SK-N-SH (cell line): ENCODE data around the gene ZMIZ1. TPM values are rescaled to one million over a fixed set of nuclear protein-coding genes. Genes with fewer than 3 reads are reported as not detected.
A peak's percentile ranks its signal among the peaks of the same experiment; 100 is the strongest.

Experiments
- CTCF ChIA-PET: fragments of 300-600, 350-600 bp; formaldehyde crosslinking; extraction: SDS; loops from one replicate; lab custom pipeline; 2021; lab: Yijun Ruan, JAX
- POLR2A ChIA-PET: fragments of 350-600 bp; sonication (Branson Sonifier 250); formaldehyde crosslinking; extraction: SDS; loops from one replicate; lab custom pipeline; 2020; ENCODE audit warnings: antibody characterized with exemption, inconsistent platforms; lab: Yijun Ruan, JAX
- DNase-seq: peaks from one replicate; pipeline ENCODE4 v3.0.0; 2012
- H2AFZ ChIP-seq: fragments of 200-600 bp; sonication (generic); 2 replicates; pipeline ENCODE4 v1.8.1; 2016; ENCODE audit warnings: antibody characterized with exemption, mild to moderate bottlenecking, low read depth
- H3F3A ChIP-seq: fragments of 200-600 bp; sonication (generic); replicated peaks from 2 replicates; pipeline ENCODE3; 2016; ENCODE audit warnings: antibody characterized with exemption, mild to moderate bottlenecking; ENCODE audit not compliant: insufficient read depth
- H3K27ac ChIP-seq, 2 experiments: fragments of 200-500 bp in 1 of 2; fragments of 200-600 bp in 1 of 2; sonication (Bioruptor generic) in 1 of 2; sonication (generic), shearing (Covaris generic) in 1 of 2; 2 replicates each; pipeline versions ENCODE4 v1.5.1 to v1.6.1; 2014 to 2016; ENCODE audit warnings: low read depth in 2 of 2, inconsistent platforms in 1 of 2, low read length in 1 of 2, mild to moderate bottlenecking in 1 of 2, mixed read lengths in 1 of 2
- H3K27me3 ChIP-seq: fragments of 200-600 bp; sonication (generic), shearing (Covaris generic); 2 replicates; pipeline ENCODE4 v1.6.1; 2016; ENCODE audit warnings: mixed run types; ENCODE audit not compliant: insufficient read depth
- H3K36me3 ChIP-seq, 2 experiments: fragments of 200-500 bp in 1 of 2; fragments of 200-600 bp in 1 of 2; sonication (Bioruptor generic) in 1 of 2; sonication (generic) in 1 of 2; replicated peaks in 1 of 2; 2 replicates each; pipeline versions ENCODE3 to v1.5.1; 2014 to 2016; ENCODE audit warnings: low read length in 1 of 2, mild to moderate bottlenecking in 1 of 2; ENCODE audit not compliant: insufficient read depth in 2 of 2, control insufficient read depth in 1 of 2
- H3K4me1 ChIP-seq, 2 experiments: fragments of 200-500 bp in 1 of 2; fragments of 200-600 bp in 1 of 2; sonication (Bioruptor generic) in 1 of 2; sonication (generic), shearing (Covaris generic) in 1 of 2; 2 replicates each; pipeline versions ENCODE4 v1.5.1 to v1.6.1; 2014 to 2016; ENCODE audit warnings: low read depth in 1 of 2, low read length in 1 of 2, mixed run types in 1 of 2; ENCODE audit not compliant: insufficient read depth in 2 of 2, control insufficient read depth in 1 of 2
- H3K4me2 ChIP-seq: fragments of 200-600 bp; sonication (generic), shearing (Covaris generic); 2 replicates; pipeline ENCODE4 v1.6.1; 2017; ENCODE audit warnings: mixed run types
- H3K4me3 ChIP-seq, 2 experiments: fragments of 200-500 bp in 1 of 2; fragments of 200-600 bp in 1 of 2; sonication (Bioruptor generic) in 1 of 2; sonication (generic), shearing (Covaris generic) in 1 of 2; 2 replicates each; pipeline versions ENCODE4 v1.5.1 to v1.8.1; 2014 to 2016; ENCODE audit warnings: low read depth in 2 of 2, inconsistent platforms in 1 of 2, low read length in 1 of 2, mild to moderate bottlenecking in 1 of 2, mixed read lengths in 1 of 2, moderate library complexity in 1 of 2
- H3K79me2 ChIP-seq: fragments of 200-600 bp; sonication (generic); 2 replicates; pipeline ENCODE4 v1.8.1; 2017; ENCODE audit warnings: mild to moderate bottlenecking; ENCODE audit not compliant: insufficient read depth
- H3K9ac ChIP-seq: fragments of 200-600 bp; sonication (generic); 2 replicates; pipeline ENCODE4 v1.6.1; 2017; ENCODE audit warnings: mixed run types
- H3K9me2 ChIP-seq: fragments of 200-600 bp; sonication (generic); 2 replicates; pipeline ENCODE4 v1.6.1; 2017; ENCODE audit warnings: mixed run types
- H3K9me3 ChIP-seq: fragments of 200-600 bp; sonication (generic); 2 replicates; pipeline ENCODE4 v1.6.1; 2017; ENCODE audit warnings: mixed run types, mild to moderate bottlenecking, moderate library complexity
- H4K20me1 ChIP-seq: fragments of 200-600 bp; sonication (generic); 2 replicates; pipeline ENCODE4 v1.6.1; 2017; ENCODE audit warnings: mild to moderate bottlenecking, mixed run types; ENCODE audit not compliant: insufficient read depth
- ELF1 ChIP-seq: IDR thresholded peaks from 2 replicates; pipeline ENCODE4 v1.4.0; 2012
- FOXM1 ChIP-seq: IDR thresholded peaks from 2 replicates; pipeline ENCODE4 v1.4.0; 2012; ENCODE audit warnings: low read depth, mild to moderate bottlenecking
- GATA2 ChIP-seq: sonication (generic); formaldehyde crosslinking; IDR thresholded peaks from 2 replicates; pipeline ENCODE4 v1.5.0; 2020; ENCODE audit warnings: mild to moderate bottlenecking, missing genetic modification reagents
- NFIC ChIP-seq: IDR thresholded peaks from 2 replicates; pipeline ENCODE4 v1.4.0; 2012; ENCODE audit warnings: borderline replicate concordance
- RCOR1 ChIP-seq: fragments of 150-350 bp; IDR thresholded peaks from 2 replicates; pipeline ENCODE4 v1.6.1; 2017; ENCODE audit warnings: antibody characterized with exemption, low read length
- RXRA ChIP-seq: IDR thresholded peaks from 2 replicates; pipeline ENCODE4 v1.4.0; 2012; ENCODE audit warnings: low read depth, mild to moderate bottlenecking, borderline replicate concordance
- SMC3 ChIP-seq: IDR thresholded peaks from 2 replicates; pipeline ENCODE4 v1.6.1; 2012; ENCODE audit warnings: low read depth, low read length, improper control_type of control experiment
- TAF1 ChIP-seq: IDR thresholded peaks from 2 replicates; pipeline ENCODE4 v1.6.1; 2012; ENCODE audit warnings: low read depth, mild to moderate bottlenecking, low read length, moderate library complexity, borderline replicate concordance
- TEAD4 ChIP-seq: IDR thresholded peaks from 2 replicates; pipeline ENCODE4 v1.4.0; 2012; ENCODE audit warnings: mild to moderate bottlenecking, borderline replicate concordance; ENCODE audit not compliant: insufficient read depth
- YY1 ChIP-seq: IDR thresholded peaks from 2 replicates; pipeline ENCODE4 v1.4.0; 2012; ENCODE audit warnings: low read depth, mild to moderate bottlenecking
- WGBS: methylation state at CpG from one replicate; pipeline ENCODE4 v1.1.6; 2017; ENCODE audit warnings: low lambda C conversion rate; 5-methylcytosine and 5-hydroxymethylcytosine counted together
- polyA plus RNA-seq, 3 experiments: library from polyadenylated mRNA; depleted of rRNA; stranded (reverse); fragments of >200 nt; gene quantifications; 2 replicates each; pipeline ENCODE4 v1.2.3, GENCODE V29; 2012
- TF ChIP-seq, protein P1 (sequence below): IDR thresholded peaks from 2 replicates; pipeline ENCODE4 v1.4.0; 2012; ENCODE audit warnings: low read depth, borderline replicate concordance
- TF ChIP-seq, protein P2 (sequence below): IDR thresholded peaks from 2 replicates; pipeline ENCODE4; 2012
- TF ChIP-seq, protein P3 (sequence below): fragments of 200-600 bp; sonication (generic); IDR thresholded peaks from 2 replicates; pipeline ENCODE4 v1.6.1; 2017; ENCODE audit warnings: antibody characterized with exemption, mild to moderate bottlenecking, moderate library complexity
- TF ChIP-seq, protein P4 (sequence below): IDR thresholded peaks from 2 replicates; pipeline ENCODE4 v1.6.1; 2012; ENCODE audit warnings: mild to moderate bottlenecking, low read depth, low read length, moderate library complexity

The ZMIZ1 gene
- polyA plus RNA-seq, 1 of the 3 experiments (the other 2 are of a cell fraction): 23.5 TPM

DNA sequence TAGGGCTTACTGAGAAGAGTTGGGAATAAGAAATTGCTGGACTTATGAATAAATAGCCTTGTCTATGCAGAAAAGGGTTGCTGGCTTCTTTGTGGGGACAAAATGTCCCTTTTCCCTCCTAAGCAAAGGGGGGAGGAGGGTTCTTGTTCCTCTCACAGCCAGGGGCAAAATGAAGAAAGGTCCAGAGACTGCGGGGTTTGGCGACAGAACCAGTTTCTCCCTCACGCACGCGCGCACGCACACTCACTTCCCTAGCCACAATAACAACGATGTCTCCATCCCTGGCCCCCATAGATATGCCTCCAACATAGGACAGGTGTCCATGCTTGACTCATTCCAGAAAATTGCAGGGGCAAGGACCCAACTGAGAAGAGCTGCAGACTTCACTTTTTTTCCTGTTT, 3.3 kb downstream of the ZMIZ1 start:
- Histone ChIP-seq H3K27ac (peak overlapping the region; percentile 88 to 97; a peak in 2 of 4 replicates), H4K20me1 (peaks cover 68% of the 10 kb centered on the region), H3K36me3 (no peaks in the 10 kb centered on the region), H3K4me3 (peak overlapping the region; percentile 93 to 99; a peak in 2 of 4 replicates), H3F3A (peaks cover 7% of the 10 kb centered on the region), H3K27me3 (no peaks in the 10 kb centered on the region), H2AFZ (no peak overlapping the region), H3K4me1 (peaks cover 19 to 62% of the 10 kb centered on the region in 2 experiments), H3K9ac (no peak overlapping the region), H3K4me2 (peak overlapping the region; percentile 98; the same call in 1 of the 2 replicates), H3K79me2 (peaks cover 81% of the 10 kb centered on the region), H3K9me2 (no peaks in the 10 kb centered on the region), H3K9me3 (no peaks in the 10 kb centered on the region)
- ChIA-PET POLR2A (interaction anchor here (0.6 to 2.5 kb wide), 4 partner anchors 29 to 150 kb away, joined by 3 to 12 read pairs (median 4); no protein-coding TSS in a partner anchor), CTCF (interaction anchor here (1.0 to 14.5 kb wide), 2 partner anchors 20 to 124 kb away, joined by 3 to 129 read pairs; no protein-coding TSS in a partner anchor)
- no peak for DNase-seq
- 97% methylated on average over 8 of the region's 8 CpGs for WGBS
- TF ChIP-seq, protein P1, sequence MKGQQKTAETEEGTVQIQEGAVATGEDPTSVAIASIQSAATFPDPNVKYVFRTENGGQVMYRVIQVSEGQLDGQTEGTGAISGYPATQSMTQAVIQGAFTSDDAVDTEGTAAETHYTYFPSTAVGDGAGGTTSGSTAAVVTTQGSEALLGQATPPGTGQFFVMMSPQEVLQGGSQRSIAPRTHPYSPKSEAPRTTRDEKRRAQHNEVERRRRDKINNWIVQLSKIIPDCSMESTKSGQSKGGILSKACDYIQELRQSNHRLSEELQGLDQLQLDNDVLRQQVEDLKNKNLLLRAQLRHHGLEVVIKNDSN: no peak
- TF ChIP-seq FOXM1: no peak
- no peak for TF ChIP-seq SMC3
- no peak for TF ChIP-seq RXRA
- TF ChIP-seq, protein P2, sequence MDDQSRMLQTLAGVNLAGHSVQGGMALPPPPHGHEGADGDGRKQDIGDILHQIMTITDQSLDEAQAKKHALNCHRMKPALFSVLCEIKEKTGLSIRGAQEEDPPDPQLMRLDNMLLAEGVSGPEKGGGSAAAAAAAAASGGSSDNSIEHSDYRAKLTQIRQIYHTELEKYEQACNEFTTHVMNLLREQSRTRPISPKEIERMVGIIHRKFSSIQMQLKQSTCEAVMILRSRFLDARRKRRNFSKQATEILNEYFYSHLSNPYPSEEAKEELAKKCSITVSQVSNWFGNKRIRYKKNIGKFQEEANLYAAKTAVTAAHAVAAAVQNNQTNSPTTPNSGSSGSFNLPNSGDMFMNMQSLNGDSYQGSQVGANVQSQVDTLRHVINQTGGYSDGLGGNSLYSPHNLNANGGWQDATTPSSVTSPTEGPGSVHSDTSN: no peak
- TF ChIP-seq RCOR1: no peak
- no peak for TF ChIP-seq YY1
- TF ChIP-seq TAF1: no peak
- TF ChIP-seq, protein P3, sequence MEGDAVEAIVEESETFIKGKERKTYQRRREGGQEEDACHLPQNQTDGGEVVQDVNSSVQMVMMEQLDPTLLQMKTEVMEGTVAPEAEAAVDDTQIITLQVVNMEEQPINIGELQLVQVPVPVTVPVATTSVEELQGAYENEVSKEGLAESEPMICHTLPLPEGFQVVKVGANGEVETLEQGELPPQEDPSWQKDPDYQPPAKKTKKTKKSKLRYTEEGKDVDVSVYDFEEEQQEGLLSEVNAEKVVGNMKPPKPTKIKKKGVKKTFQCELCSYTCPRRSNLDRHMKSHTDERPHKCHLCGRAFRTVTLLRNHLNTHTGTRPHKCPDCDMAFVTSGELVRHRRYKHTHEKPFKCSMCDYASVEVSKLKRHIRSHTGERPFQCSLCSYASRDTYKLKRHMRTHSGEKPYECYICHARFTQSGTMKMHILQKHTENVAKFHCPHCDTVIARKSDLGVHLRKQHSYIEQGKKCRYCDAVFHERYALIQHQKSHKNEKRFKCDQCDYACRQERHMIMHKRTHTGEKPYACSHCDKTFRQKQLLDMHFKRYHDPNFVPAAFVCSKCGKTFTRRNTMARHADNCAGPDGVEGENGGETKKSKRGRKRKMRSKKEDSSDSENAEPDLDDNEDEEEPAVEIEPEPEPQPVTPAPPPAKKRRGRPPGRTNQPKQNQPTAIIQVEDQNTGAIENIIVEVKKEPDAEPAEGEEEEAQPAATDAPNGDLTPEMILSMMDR: no peak
- TF ChIP-seq GATA2 (CRISPR knock-in tag): no peak
- TF ChIP-seq ELF1: no peak
- TF ChIP-seq NFIC: no peak
- no peak for TF ChIP-seq TEAD4
- TF ChIP-seq, protein P4, sequence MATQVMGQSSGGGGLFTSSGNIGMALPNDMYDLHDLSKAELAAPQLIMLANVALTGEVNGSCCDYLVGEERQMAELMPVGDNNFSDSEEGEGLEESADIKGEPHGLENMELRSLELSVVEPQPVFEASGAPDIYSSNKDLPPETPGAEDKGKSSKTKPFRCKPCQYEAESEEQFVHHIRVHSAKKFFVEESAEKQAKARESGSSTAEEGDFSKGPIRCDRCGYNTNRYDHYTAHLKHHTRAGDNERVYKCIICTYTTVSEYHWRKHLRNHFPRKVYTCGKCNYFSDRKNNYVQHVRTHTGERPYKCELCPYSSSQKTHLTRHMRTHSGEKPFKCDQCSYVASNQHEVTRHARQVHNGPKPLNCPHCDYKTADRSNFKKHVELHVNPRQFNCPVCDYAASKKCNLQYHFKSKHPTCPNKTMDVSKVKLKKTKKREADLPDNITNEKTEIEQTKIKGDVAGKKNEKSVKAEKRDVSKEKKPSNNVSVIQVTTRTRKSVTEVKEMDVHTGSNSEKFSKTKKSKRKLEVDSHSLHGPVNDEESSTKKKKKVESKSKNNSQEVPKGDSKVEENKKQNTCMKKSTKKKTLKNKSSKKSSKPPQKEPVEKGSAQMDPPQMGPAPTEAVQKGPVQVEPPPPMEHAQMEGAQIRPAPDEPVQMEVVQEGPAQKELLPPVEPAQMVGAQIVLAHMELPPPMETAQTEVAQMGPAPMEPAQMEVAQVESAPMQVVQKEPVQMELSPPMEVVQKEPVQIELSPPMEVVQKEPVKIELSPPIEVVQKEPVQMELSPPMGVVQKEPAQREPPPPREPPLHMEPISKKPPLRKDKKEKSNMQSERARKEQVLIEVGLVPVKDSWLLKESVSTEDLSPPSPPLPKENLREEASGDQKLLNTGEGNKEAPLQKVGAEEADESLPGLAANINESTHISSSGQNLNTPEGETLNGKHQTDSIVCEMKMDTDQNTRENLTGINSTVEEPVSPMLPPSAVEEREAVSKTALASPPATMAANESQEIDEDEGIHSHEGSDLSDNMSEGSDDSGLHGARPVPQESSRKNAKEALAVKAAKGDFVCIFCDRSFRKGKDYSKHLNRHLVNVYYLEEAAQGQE: no peak
